SK-N-SH (cell line): ENCODE data around the gene ING5. TPM values are rescaled to one million over a fixed set of nuclear protein-coding genes. Genes with fewer than 3 reads are reported as not detected.

ENCODE experiments used
- CTCF ChIA-PET: fragments of 300-600, 350-600 bp; formaldehyde crosslinking; extraction: SDS; loops from one replicate; lab custom pipeline; 2021; lab: Yijun Ruan, JAX
- POLR2A ChIA-PET: fragments of 350-600 bp; sonication (Branson Sonifier 250); formaldehyde crosslinking; extraction: SDS; loops from one replicate; lab custom pipeline; 2020; ENCODE audit warnings: antibody characterized with exemption, inconsistent platforms; lab: Yijun Ruan, JAX
- DNase-seq: peaks from one replicate; pipeline ENCODE4 v3.0.0; 2012
- H2AFZ ChIP-seq: fragments of 200-600 bp; sonication (generic); 2 replicates; pipeline ENCODE4 v1.8.1; 2016; ENCODE audit warnings: antibody characterized with exemption, mild to moderate bottlenecking, low read depth
- H3F3A ChIP-seq: fragments of 200-600 bp; sonication (generic); replicated peaks from 2 replicates; pipeline ENCODE3; 2016; ENCODE audit warnings: antibody characterized with exemption, mild to moderate bottlenecking; ENCODE audit not compliant: insufficient read depth
- H3K27ac ChIP-seq, 2 experiments: fragments of 200-500 bp in 1 of 2; fragments of 200-600 bp in 1 of 2; sonication (Bioruptor generic) in 1 of 2; sonication (generic), shearing (Covaris generic) in 1 of 2; 2 replicates each; pipeline versions ENCODE4 v1.5.1 to v1.6.1; 2014 to 2016; ENCODE audit warnings: low read depth in 2 of 2, inconsistent platforms in 1 of 2, low read length in 1 of 2, mild to moderate bottlenecking in 1 of 2, mixed read lengths in 1 of 2
- H3K27me3 ChIP-seq: fragments of 200-600 bp; sonication (generic), shearing (Covaris generic); 2 replicates; pipeline ENCODE4 v1.6.1; 2016; ENCODE audit warnings: mixed run types; ENCODE audit not compliant: insufficient read depth
- H3K36me3 ChIP-seq, 2 experiments: fragments of 200-500 bp in 1 of 2; fragments of 200-600 bp in 1 of 2; sonication (Bioruptor generic) in 1 of 2; sonication (generic) in 1 of 2; replicated peaks in 1 of 2; 2 replicates each; pipeline versions ENCODE3 to v1.5.1; 2014 to 2016; ENCODE audit warnings: low read length in 1 of 2, mild to moderate bottlenecking in 1 of 2; ENCODE audit not compliant: insufficient read depth in 2 of 2, control insufficient read depth in 1 of 2
- H3K4me1 ChIP-seq, 2 experiments: fragments of 200-500 bp in 1 of 2; fragments of 200-600 bp in 1 of 2; sonication (Bioruptor generic) in 1 of 2; sonication (generic), shearing (Covaris generic) in 1 of 2; 2 replicates each; pipeline versions ENCODE4 v1.5.1 to v1.6.1; 2014 to 2016; ENCODE audit warnings: low read depth in 1 of 2, low read length in 1 of 2, mixed run types in 1 of 2; ENCODE audit not compliant: insufficient read depth in 2 of 2, control insufficient read depth in 1 of 2
- H3K4me2 ChIP-seq: fragments of 200-600 bp; sonication (generic), shearing (Covaris generic); 2 replicates; pipeline ENCODE4 v1.6.1; 2017; ENCODE audit warnings: mixed run types
- H3K4me3 ChIP-seq, 2 experiments: fragments of 200-500 bp in 1 of 2; fragments of 200-600 bp in 1 of 2; sonication (Bioruptor generic) in 1 of 2; sonication (generic), shearing (Covaris generic) in 1 of 2; 2 replicates each; pipeline versions ENCODE4 v1.5.1 to v1.8.1; 2014 to 2016; ENCODE audit warnings: low read depth in 2 of 2, inconsistent platforms in 1 of 2, low read length in 1 of 2, mild to moderate bottlenecking in 1 of 2, mixed read lengths in 1 of 2, moderate library complexity in 1 of 2
- H3K79me2 ChIP-seq: fragments of 200-600 bp; sonication (generic); 2 replicates; pipeline ENCODE4 v1.8.1; 2017; ENCODE audit warnings: mild to moderate bottlenecking; ENCODE audit not compliant: insufficient read depth
- H3K9ac ChIP-seq: fragments of 200-600 bp; sonication (generic); 2 replicates; pipeline ENCODE4 v1.6.1; 2017; ENCODE audit warnings: mixed run types
- H3K9me2 ChIP-seq: fragments of 200-600 bp; sonication (generic); 2 replicates; pipeline ENCODE4 v1.6.1; 2017; ENCODE audit warnings: mixed run types
- H3K9me3 ChIP-seq: fragments of 200-600 bp; sonication (generic); 2 replicates; pipeline ENCODE4 v1.6.1; 2017; ENCODE audit warnings: mixed run types, mild to moderate bottlenecking, moderate library complexity
- H4K20me1 ChIP-seq: fragments of 200-600 bp; sonication (generic); 2 replicates; pipeline ENCODE4 v1.6.1; 2017; ENCODE audit warnings: mild to moderate bottlenecking, mixed run types; ENCODE audit not compliant: insufficient read depth
- CHD2 ChIP-seq: fragments of 150-350 bp; IDR thresholded peaks from 2 replicates; pipeline ENCODE4 v1.6.1; 2018; ENCODE audit warnings: low read length; ENCODE audit not compliant: partially characterized antibody
- FOXM1 ChIP-seq: IDR thresholded peaks from 2 replicates; pipeline ENCODE4 v1.4.0; 2012; ENCODE audit warnings: low read depth, mild to moderate bottlenecking
- GABPA ChIP-seq: IDR thresholded peaks from 2 replicates; pipeline ENCODE4 v1.4.0; 2012; ENCODE audit warnings: low read depth, mild to moderate bottlenecking
- GATA2 ChIP-seq: sonication (generic); formaldehyde crosslinking; IDR thresholded peaks from 2 replicates; pipeline ENCODE4 v1.5.0; 2020; ENCODE audit warnings: mild to moderate bottlenecking, missing genetic modification reagents
- IRF3 ChIP-seq: fragments of 150-350 bp; IDR thresholded peaks from 2 replicates; pipeline ENCODE4 v1.6.1; 2016; ENCODE audit warnings: mild to moderate bottlenecking, low read depth, low read length
- JUND ChIP-seq: IDR thresholded peaks from 2 replicates; pipeline ENCODE4 v1.4.0; 2012
- MXI1 ChIP-seq: IDR thresholded peaks from 2 replicates; pipeline ENCODE4 v1.6.1; 2012; ENCODE audit warnings: mild to moderate bottlenecking, low read depth, low read length, improper control_type of control experiment
- NFIC ChIP-seq: IDR thresholded peaks from 2 replicates; pipeline ENCODE4 v1.4.0; 2012; ENCODE audit warnings: borderline replicate concordance
- NRF1 ChIP-seq: IDR thresholded peaks from 2 replicates; pipeline ENCODE4 v1.6.1; 2012; ENCODE audit warnings: low read depth, mild to moderate bottlenecking, low read length
- POLR2AphosphoS5 ChIP-seq: IDR thresholded peaks from 2 replicates; pipeline ENCODE4 v1.6.1; 2012; ENCODE audit warnings: low read depth, low read length
- RFX5 ChIP-seq: IDR thresholded peaks from 2 replicates; pipeline ENCODE4 v1.6.1; 2012; ENCODE audit warnings: mild to moderate bottlenecking, improper control_type of control experiment, low read length
- TAF1 ChIP-seq: IDR thresholded peaks from 2 replicates; pipeline ENCODE4 v1.6.1; 2012; ENCODE audit warnings: low read depth, mild to moderate bottlenecking, low read length, moderate library complexity, borderline replicate concordance
- TEAD4 ChIP-seq: IDR thresholded peaks from 2 replicates; pipeline ENCODE4 v1.4.0; 2012; ENCODE audit warnings: mild to moderate bottlenecking, borderline replicate concordance; ENCODE audit not compliant: insufficient read depth
- WGBS: methylation state at CpG from one replicate; pipeline ENCODE4 v1.1.6; 2017; ENCODE audit warnings: low lambda C conversion rate; 5-methylcytosine and 5-hydroxymethylcytosine counted together
- polyA plus RNA-seq, 3 experiments: library from polyadenylated mRNA; depleted of rRNA; stranded (reverse); fragments of >200 nt; gene quantifications; 2 replicates each; pipeline ENCODE4 v1.2.3, GENCODE V29; 2012

Gene ING5
- polyA plus RNA-seq, 1 of the 3 experiments (the other 2 are of a cell fraction): 56.3 TPM

GRCh38 chr2:241768251-241768711, 66.4 kb downstream of the ING5 start:
- Histone ChIP-seq H3K9ac (no peak overlapping the region), H3K36me3 (no peaks in the 10 kb centered on the region), H3K4me3 (no peak overlapping the region), H3K4me1 (peaks cover 0 to 32% of the 10 kb centered on the region in 2 experiments; a peak in 1 of 4 replicates), H3K4me2 (no peak overlapping the region), H2AFZ (no peak overlapping the region), H3F3A (no peaks in the 10 kb centered on the region), H3K9me3 (no peaks in the 10 kb centered on the region), H3K9me2 (no peaks in the 10 kb centered on the region), H3K27me3 (no peaks in the 10 kb centered on the region), H3K79me2 (no peaks in the 10 kb centered on the region), H4K20me1 (no peaks in the 10 kb centered on the region), H3K27ac (no peak overlapping the region; a peak in 1 of 4 replicates)
- TF ChIP-seq RFX5 (no peak), NFIC (no peak), FOXM1 (no peak), CHD2 (no peak), TAF1 (no peak)
- ChIA-PET CTCF (interaction anchor here (0.8 kb wide), 1 partner anchor 91 kb away, joined by 3 read pairs; no protein-coding TSS in a partner anchor), POLR2A (no interaction called here)
- peak; percentile 46 for DNase-seq
- WGBS: 91% methylated on average over 21 of the region's 29 CpGs

GRCh38 chr2:241768850-241769249, 67.0 kb downstream of the ING5 start:
- Histone ChIP-seq H3K27ac (no peak overlapping the region; a peak in 1 of 4 replicates), H3K9me2 (no peaks in the 10 kb centered on the region), H3K27me3 (no peaks in the 10 kb centered on the region), H3K4me2 (no peak overlapping the region), H3K79me2 (no peaks in the 10 kb centered on the region), H3K36me3 (no peaks in the 10 kb centered on the region), H3K4me1 (peaks cover 0 to 27% of the 10 kb centered on the region in 2 experiments; a peak in 1 of 4 replicates), H3K4me3 (no peak overlapping the region), H3K9ac (no peak overlapping the region), H3F3A (no peaks in the 10 kb centered on the region), H2AFZ (no peak overlapping the region), H3K9me3 (no peaks in the 10 kb centered on the region), H4K20me1 (no peaks in the 10 kb centered on the region)
- ChIA-PET CTCF (interaction anchor here (0.8 kb wide), 1 partner anchor 91 kb away, joined by 3 read pairs; no protein-coding TSS in a partner anchor), POLR2A (no interaction called here)
- WGBS: 96% methylated on average over 3 of the region's 11 CpGs
- TF ChIP-seq JUND (no peak), CHD2 (no peak), GATA2 (CRISPR knock-in tag) (no peak), GABPA (no peak), POLR2AphosphoS5 (no peak), MXI1 (no peak), FOXM1 (no peak), IRF3 (no peak), TEAD4 (no peak), NRF1 (no peak)
- DNase-seq: peak; percentile 32
